ENCODE results near the gene CTNNBIP1. TPM values are rescaled to one million over a fixed set of nuclear protein-coding genes. Genes with fewer than 3 reads are reported as not detected.

Gene CTNNBIP1, protein sequence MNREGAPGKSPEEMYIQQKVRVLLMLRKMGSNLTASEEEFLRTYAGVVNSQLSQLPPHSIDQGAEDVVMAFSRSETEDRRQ
- total RNA-seq: 9.6 TPM
- polyA plus RNA-seq: 1 to 10 TPM; 5.9 to 9.5 (median 8.4) TPM

DNA sequence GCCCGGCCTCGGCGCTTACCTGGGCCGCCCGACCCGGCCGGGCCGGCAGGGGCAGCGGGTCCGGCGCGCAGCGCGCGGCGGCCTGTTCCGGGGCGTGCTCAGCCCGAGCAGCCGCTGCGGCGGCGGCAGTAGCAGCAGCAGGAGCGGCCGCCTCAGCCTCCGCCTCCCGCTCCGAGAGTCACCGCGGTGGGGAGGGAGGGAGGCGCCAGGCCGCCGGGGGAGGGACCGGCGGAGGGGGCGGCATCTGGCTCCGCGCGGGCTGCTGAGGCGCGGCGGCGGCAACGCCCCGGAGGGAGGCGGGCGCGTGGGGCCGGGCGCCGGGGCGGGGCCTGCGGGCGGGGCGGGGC, at the start of gene CTNNBIP1:
Gene CTNNBIP1 (minus strand): TSS at position 194 of the 347 bp plus-strand sequence. CDS start 38,205 bp downstream, outside the sequence.
- peak; percentile 78 to 81 for ATAC-seq (ENCODE audit: low read depth in 2 of 2)
- H3K4me3 ChIP-seq (ENCODE audit: low read depth, low read length): peak within 1 kb of the TSS; percentile 95

DNA sequence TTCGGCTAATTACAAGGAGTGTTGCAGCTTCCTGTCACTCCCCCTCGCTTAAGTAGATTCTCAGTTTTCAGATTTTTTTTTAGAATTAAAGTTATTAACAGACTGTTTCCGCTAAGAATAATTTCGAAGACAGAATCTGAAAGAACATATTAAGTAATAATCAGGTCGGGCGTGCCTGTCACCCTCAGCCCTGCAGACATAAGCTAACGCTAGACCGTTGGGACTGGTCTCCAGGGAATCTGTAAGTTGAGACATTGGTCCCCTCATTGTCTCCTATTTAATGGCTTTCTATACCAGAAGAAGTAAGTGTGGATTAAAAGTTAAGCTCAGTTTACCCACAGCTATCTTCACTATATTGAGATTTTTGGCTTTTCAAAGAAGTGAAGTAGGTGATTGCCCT, 47.7 kb upstream of the CTNNBIP1 start:
- Histone ChIP-seq H3K36me3 (ENCODE audit: control insufficient read depth, insufficient read depth, low read length) (no peaks in the 10 kb centered on the region), H3K27me3 (ENCODE audit: control insufficient read depth, insufficient read depth, low read length) (no peaks in the 10 kb centered on the region), H3K27ac (ENCODE audit: insufficient read depth, low read length, poor library complexity, severe bottlenecking) (no peak overlapping the region), H3K4me1 (ENCODE audit: control insufficient read depth, insufficient read depth, low read length, poor library complexity, severe bottlenecking) (no peaks in the 10 kb centered on the region), H3K4me3 (ENCODE audit: low read depth, low read length) (no peak overlapping the region), H3K9me3 (ENCODE audit: control insufficient read depth in 2 of 2, low read length in 2 of 2) (no peaks in the 10 kb centered on the region)
- Mint-ChIP-seq H3K4me1 (no peaks in the 10 kb centered on the region), H3K4me3 (no peak overlapping the region), H3K27me3 (no peaks in the 10 kb centered on the region), H3K27ac (no peak overlapping the region), H3K36me3 (no peaks in the 10 kb centered on the region), H3K9me3 (peaks cover 0 to 2% (median 0%) of the 10 kb centered on the region in 7 donors)
- DNase-seq: no peak
- no peak for ATAC-seq (ENCODE audit: low read depth in 2 of 2)

More for the DNA sequence above, at the start of gene CTNNBIP1:
- H3K27ac ChIP-seq (ENCODE audit: insufficient read depth, low read length, poor library complexity, severe bottlenecking): peak within 1 kb of the TSS; percentile 83
- no peak for DNase-seq
- H3K36me3 ChIP-seq (ENCODE audit: control insufficient read depth, insufficient read depth, low read length): no peaks in the 10 kb centered on the region
- H3K9me3 Mint-ChIP-seq: no peaks in the 10 kb centered on the region
- H3K9me3 ChIP-seq (ENCODE audit: control insufficient read depth in 2 of 2, low read length in 2 of 2): no peaks in the 10 kb centered on the region
- H3K36me3 Mint-ChIP-seq: no peaks in the 10 kb centered on the region
- peaks cover 20% of the 10 kb centered on the region for H3K4me1 ChIP-seq (ENCODE audit: control insufficient read depth, insufficient read depth, low read length, poor library complexity, severe bottlenecking)
- peak within 1 kb of the TSS; percentile 93 to 96 (median 94) for H3K4me3 Mint-ChIP-seq
- H3K27me3 ChIP-seq (ENCODE audit: control insufficient read depth, insufficient read depth, low read length): no peaks in the 10 kb centered on the region
- H3K4me1 Mint-ChIP-seq: peaks cover 4 to 33% (median 21%) of the 10 kb centered on the region in 4 donors
- peak within 1 kb of the TSS; percentile 92 to 96 (median 96) for H3K27ac Mint-ChIP-seq
- H3K27me3 Mint-ChIP-seq: peaks cover 4% of the 10 kb centered on the region

DNA sequence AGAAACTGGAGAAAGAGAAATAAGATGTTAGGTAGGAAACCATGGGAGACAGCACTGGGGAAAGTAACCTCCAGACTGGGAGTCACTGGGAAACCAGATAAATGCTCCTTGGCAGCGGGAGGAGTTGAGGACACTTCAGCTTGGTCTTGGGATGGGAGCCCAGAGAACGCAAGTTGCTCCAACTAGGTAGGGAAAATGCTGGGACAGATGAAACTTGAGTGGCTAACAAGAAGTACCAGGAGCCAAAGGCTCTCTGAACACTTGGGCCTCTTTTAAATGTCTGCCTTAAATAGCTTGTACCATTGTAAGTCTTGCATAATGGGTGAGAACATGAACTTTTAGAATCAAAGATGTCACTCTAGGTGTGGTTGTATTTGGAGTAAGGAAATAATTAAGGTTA, 36.2 kb upstream of the CTNNBIP1 start:
- Mint-ChIP-seq H3K4me3 (peak overlapping the region in 3 of 4 donors; percentile 4 to 81 (median 50)), H3K27me3 (no peaks in the 10 kb centered on the region), H3K27ac (peak overlapping the region in 1 of 3 donors; percentile 52), H3K36me3 (peaks cover 5% of the 10 kb centered on the region), H3K9me3 (no peaks in the 10 kb centered on the region), H3K4me1 (peaks cover 18 to 40% (median 28%) of the 10 kb centered on the region in 4 donors)
- Histone ChIP-seq H3K4me1 (ENCODE audit: control insufficient read depth, insufficient read depth, low read length, poor library complexity, severe bottlenecking) (peaks cover 28% of the 10 kb centered on the region), H3K9me3 (ENCODE audit: control insufficient read depth in 2 of 2, low read length in 2 of 2) (no peaks in the 10 kb centered on the region), H3K36me3 (ENCODE audit: control insufficient read depth, insufficient read depth, low read length) (peaks cover 3% of the 10 kb centered on the region), H3K4me3 (ENCODE audit: low read depth, low read length) (no peak overlapping the region), H3K27me3 (ENCODE audit: control insufficient read depth, insufficient read depth, low read length) (no peaks in the 10 kb centered on the region), H3K27ac (ENCODE audit: insufficient read depth, low read length, poor library complexity, severe bottlenecking) (no peak overlapping the region)
- ATAC-seq (ENCODE audit: low read depth in 2 of 2) (no peak), DNase-seq (no peak)

DNA sequence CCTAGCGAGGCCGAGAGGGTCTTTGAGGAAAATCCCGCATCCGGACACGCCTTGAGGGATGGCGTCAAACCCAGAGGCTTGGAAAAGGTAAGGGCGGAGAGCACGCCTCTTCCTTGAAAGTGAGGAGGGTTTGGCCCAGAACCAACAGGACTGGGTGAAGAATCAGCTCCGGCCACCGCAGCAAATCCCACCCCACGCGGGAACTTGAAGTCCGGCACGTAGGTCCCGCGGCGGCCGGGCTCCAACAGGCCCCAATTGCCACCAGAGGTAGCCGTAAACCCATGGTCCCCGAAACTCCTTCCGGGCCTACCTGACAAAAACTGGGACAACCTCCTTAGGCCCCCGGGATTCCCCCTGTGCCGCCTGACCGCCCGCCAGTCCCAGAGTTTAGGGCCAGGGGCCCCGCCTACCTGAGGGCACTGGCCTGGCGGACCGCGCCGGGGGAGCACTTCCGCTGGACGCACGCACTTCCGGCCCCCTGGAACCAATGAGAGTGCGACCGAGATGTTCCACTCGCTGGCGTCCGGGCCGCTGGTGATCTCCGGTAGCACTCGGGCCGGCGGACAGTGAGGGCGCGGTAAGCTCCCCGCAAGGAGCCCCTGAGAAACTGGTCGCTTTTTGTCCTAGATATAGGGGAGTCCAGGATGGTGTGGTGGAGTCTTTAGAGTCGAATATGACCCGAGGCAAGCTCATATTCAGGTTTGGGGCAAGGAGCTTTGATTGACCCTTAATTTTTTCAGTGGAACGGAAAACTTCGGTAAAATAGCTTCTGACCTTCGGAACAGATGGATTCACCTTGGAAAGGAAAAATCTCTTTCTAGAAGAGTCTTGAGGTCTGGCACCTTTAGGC, 33.1 kb upstream of the CTNNBIP1 start, which contains the start of the genes LZIC and NMNAT1:
Gene LZIC (minus strand): TSS at position 453 of the 850 bp plus-strand sequence. CDS start 6,772 bp downstream, outside the sequence.
Gene NMNAT1 (plus strand): TSS at position 537 of the 850 bp plus-strand sequence. CDS start 28,599 bp downstream, outside the sequence.
- ATAC-seq (ENCODE audit: low read depth in 2 of 2) (peak; percentile 94 to 97), DNase-seq (peak; percentile 81 to 96 (median 86))
- Histone ChIP-seq H3K27ac (ENCODE audit: insufficient read depth, low read length, poor library complexity, severe bottlenecking) (peak within 1 kb of the TSS; percentile 87), H3K36me3 (ENCODE audit: control insufficient read depth, insufficient read depth, low read length) (peaks cover 11% of the 10 kb centered on the region), H3K9me3 (ENCODE audit: control insufficient read depth in 2 of 2, low read length in 2 of 2) (no peaks in the 10 kb centered on the region), H3K4me1 (ENCODE audit: control insufficient read depth, insufficient read depth, low read length, poor library complexity, severe bottlenecking) (peaks cover 20% of the 10 kb centered on the region), H3K4me3 (ENCODE audit: low read depth, low read length) (peak within 1 kb of the TSS; percentile 95), H3K27me3 (ENCODE audit: control insufficient read depth, insufficient read depth, low read length) (no peaks in the 10 kb centered on the region)
- Mint-ChIP-seq H3K4me3 (peak within 1 kb of the TSS; percentile 92 to 98 (median 96)), H3K9me3 (no peaks in the 10 kb centered on the region), H3K36me3 (peaks cover 8% of the 10 kb centered on the region), H3K4me1 (peaks cover 10 to 35% (median 18%) of the 10 kb centered on the region in 4 donors), H3K27ac (peak within 1 kb of the TSS; percentile 81 to 99 (median 98)), H3K27me3 (no peaks in the 10 kb centered on the region)

DNA sequence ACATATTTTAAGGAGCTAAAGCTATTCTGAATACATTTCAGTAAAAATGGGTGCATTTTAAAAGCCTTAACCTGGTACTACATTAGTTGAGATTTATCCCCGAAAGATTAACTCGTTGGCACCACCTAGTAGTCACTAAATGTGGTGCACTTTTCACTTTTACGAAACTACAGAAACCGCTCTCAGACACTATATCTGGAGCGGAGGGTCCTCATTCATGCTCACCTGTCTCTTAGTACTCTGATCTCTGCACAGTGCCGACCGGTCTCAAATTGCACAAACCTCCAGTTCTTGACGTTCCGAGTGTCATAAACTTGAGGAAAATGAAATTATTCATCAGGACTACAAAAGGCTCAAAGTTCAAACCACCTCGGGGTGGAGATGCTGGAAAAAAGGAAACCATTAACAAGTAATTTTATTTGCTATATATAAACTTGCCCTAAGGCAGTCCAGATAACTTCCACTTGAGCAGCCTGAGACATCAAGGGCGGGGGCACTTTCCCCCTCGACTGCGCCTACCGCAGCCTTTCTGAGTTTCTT, 32.4 kb upstream of the CTNNBIP1 start:
- ATAC-seq (ENCODE audit: low read depth in 2 of 2) (peak; percentile 33 to 52), DNase-seq (peak in 2 of 3 donors; percentile 51 to 77)
- Histone ChIP-seq H3K36me3 (ENCODE audit: control insufficient read depth, insufficient read depth, low read length) (peaks cover 8% of the 10 kb centered on the region), H3K4me1 (ENCODE audit: control insufficient read depth, insufficient read depth, low read length, poor library complexity, severe bottlenecking) (peaks cover 20% of the 10 kb centered on the region), H3K9me3 (ENCODE audit: control insufficient read depth in 2 of 2, low read length in 2 of 2) (no peaks in the 10 kb centered on the region), H3K27me3 (ENCODE audit: control insufficient read depth, insufficient read depth, low read length) (no peaks in the 10 kb centered on the region), H3K4me3 (ENCODE audit: low read depth, low read length) (peak overlapping the region; percentile 95), H3K27ac (ENCODE audit: insufficient read depth, low read length, poor library complexity, severe bottlenecking) (peak overlapping the region; percentile 87)
- Mint-ChIP-seq H3K27me3 (no peaks in the 10 kb centered on the region), H3K9me3 (no peaks in the 10 kb centered on the region), H3K4me1 (peaks cover 10 to 38% (median 15%) of the 10 kb centered on the region in 4 donors), H3K36me3 (peaks cover 4% of the 10 kb centered on the region), H3K4me3 (peak overlapping the region; percentile 92 to 98 (median 96)), H3K27ac (peak overlapping the region; percentile 81 to 99 (median 98))

DNA sequence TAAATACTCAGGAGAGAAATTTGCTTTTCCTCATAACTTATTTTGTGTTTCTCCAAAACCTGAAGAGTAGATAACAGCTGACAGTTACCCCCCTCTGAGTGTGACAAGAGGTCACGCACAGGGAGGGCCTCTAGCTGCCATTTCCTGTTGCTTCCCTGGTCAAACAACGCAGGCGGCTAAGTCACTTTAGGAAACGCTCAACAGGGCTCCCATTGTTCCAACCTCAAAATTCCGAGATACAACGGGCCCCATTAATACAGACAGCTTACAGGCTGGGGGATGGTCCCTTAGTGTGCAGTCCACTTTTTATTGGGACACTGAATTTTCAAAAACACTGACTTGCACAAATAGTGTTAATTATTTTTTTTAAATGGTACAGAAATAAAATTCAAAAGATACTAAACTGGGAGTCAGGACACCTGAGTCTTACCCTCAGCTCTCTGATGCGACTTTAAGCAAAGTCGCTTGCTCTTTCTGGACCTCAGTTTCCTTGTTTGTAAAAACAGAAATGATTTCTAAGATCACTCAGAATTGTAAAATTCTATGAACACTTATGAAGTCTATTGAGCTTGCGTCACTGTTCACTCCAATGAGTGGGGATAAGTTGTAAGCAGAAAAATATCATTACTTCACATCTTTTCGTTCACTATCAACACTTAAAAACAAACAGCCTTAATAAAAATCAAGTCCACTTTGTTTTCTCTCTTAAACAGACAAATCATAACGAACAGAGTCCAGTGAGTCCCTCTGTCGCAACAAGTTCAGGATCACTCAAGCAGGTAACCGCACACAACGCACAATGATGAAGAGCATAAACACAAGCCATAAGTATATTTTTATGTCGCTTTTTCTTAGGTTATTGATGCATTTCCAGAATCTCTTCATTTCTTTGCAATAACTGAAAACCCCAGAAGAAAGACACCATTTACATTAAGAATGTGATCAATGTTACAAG, 19.6 kb upstream of the CTNNBIP1 start:
- no peak for DNase-seq
- peaks cover 0 to 3% (median 1%) of the 10 kb centered on the region in 4 donors for H3K4me1 Mint-ChIP-seq
- H3K4me3 Mint-ChIP-seq: no peak overlapping the region
- no peaks in the 10 kb centered on the region for H3K4me1 ChIP-seq (ENCODE audit: control insufficient read depth, insufficient read depth, low read length, poor library complexity, severe bottlenecking)
- no peaks in the 10 kb centered on the region for H3K9me3 ChIP-seq (ENCODE audit: control insufficient read depth in 2 of 2, low read length in 2 of 2)
- ATAC-seq (ENCODE audit: low read depth in 2 of 2): no peak
- H3K4me3 ChIP-seq (ENCODE audit: low read depth, low read length): no peak overlapping the region
- no peak overlapping the region for H3K27ac ChIP-seq (ENCODE audit: insufficient read depth, low read length, poor library complexity, severe bottlenecking)
- no peaks in the 10 kb centered on the region for H3K27me3 ChIP-seq (ENCODE audit: control insufficient read depth, insufficient read depth, low read length)
- H3K27ac Mint-ChIP-seq: no peak overlapping the region
- H3K27me3 Mint-ChIP-seq: no peaks in the 10 kb centered on the region
- H3K36me3 Mint-ChIP-seq: peaks cover 27% of the 10 kb centered on the region
- peaks cover 31% of the 10 kb centered on the region for H3K36me3 ChIP-seq (ENCODE audit: control insufficient read depth, insufficient read depth, low read length)
- no peaks in the 10 kb centered on the region for H3K9me3 Mint-ChIP-seq

DNA sequence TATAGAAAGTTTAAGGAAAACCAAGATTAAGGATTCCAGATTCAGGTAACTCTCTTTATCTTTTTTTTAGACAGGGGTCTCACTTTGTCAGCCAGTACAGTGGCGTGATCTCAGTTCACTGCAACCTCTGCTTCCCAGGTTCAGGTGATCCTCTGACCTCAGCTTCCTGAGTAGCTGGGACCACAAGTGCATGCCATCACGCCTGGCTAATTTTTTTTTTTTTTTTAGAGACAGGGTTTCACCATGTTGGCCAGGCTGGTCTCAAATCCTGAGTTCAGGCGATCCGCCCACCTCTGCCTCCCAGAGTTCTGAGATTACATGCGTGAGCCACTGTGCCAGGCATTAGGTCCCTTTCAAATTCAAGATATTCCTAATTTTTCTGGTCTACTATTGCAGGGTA, 17.2 kb upstream of the CTNNBIP1 start:
- Histone ChIP-seq H3K4me3 (ENCODE audit: low read depth, low read length) (no peak overlapping the region), H3K27me3 (ENCODE audit: control insufficient read depth, insufficient read depth, low read length) (no peaks in the 10 kb centered on the region), H3K4me1 (ENCODE audit: control insufficient read depth, insufficient read depth, low read length, poor library complexity, severe bottlenecking) (no peaks in the 10 kb centered on the region), H3K36me3 (ENCODE audit: control insufficient read depth, insufficient read depth, low read length) (peaks cover 19% of the 10 kb centered on the region), H3K27ac (ENCODE audit: insufficient read depth, low read length, poor library complexity, severe bottlenecking) (no peak overlapping the region), H3K9me3 (ENCODE audit: control insufficient read depth in 2 of 2, low read length in 2 of 2) (no peaks in the 10 kb centered on the region)
- ATAC-seq (ENCODE audit: low read depth in 2 of 2) (no peak), DNase-seq (no peak)
- Mint-ChIP-seq H3K4me1 (peaks cover 0 to 2% (median 0%) of the 10 kb centered on the region in 4 donors), H3K36me3 (peaks cover 15% of the 10 kb centered on the region), H3K27ac (no peak overlapping the region), H3K27me3 (no peaks in the 10 kb centered on the region), H3K9me3 (no peaks in the 10 kb centered on the region), H3K4me3 (no peak overlapping the region)

Data from CD4-positive, CD25-positive, alpha-beta regulatory T cell (primary cell).